CD4-positive, alpha-beta T cell treated with Interleukin-4 for 4 hours (primary cell): ENCODE results near the gene DLG2.

Experiments
- DNase-seq: peaks from one replicate; pipeline ENCODE4 v3.0.0-alpha.2; 2020

Gene DLG2

GRCh38 chr11:84541731-84542340 lies 1085.3 kb downstream of the DLG2 start:
- no peak for DNase-seq

GRCh38 chr11:84536456-84536855 lies 1090.7 kb downstream of the DLG2 start:
- no peak for DNase-seq

DNA sequence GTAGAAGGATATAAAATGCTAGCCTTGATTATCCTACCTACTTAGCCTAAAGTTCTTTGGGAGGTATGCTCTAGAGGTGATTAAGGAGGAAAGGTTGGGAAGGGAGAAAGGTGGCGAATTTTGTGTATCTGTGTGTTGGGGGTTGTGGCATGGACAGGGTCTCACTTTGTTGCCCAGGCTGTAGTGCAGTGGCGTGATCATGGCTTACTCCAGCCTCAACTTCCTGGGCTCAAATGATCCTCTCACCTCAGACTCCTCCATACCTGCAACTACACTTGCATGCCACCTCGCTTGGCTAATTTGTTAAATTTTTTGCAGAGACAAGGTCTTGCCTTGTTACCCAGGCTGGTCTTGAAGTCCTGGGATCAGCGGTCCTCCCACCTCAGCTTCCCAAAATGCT lies 1094.8 kb downstream of the DLG2 start:
- DNase-seq, result no peak

- DNase-seq, result no peak
Observed at GRCh38 chr11:84526250-84526649, 1100.9 kb downstream of the DLG2 start.

DNA sequence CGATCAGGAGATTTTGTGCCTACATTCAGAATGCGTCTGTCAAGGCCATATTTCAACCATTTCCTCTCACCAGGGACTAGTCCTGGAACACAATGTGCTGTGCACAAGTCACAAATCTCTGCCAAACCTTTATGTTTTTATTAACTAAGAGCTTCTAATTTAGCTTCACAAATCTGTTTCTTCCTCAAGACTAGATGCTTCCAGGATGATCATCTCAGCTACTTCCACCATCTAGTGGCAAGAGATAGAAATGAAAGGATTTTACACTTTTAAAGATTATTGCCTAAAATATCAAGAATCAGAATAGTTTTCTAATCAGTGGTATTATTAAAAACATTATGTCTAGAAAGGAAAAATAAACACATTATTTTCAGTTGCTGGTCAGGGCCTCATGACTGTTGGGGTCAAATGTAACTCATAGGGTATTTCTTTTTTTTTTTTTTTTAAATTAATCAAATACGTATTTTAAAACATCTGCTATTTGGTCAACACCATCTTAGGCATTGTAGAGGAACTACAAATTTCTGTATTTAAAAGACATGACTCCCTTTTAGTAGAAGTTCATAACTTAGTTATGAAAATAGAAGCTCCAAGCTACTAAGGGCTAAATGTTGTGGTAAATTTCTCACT lies 1102.6 kb downstream of the DLG2 start:
- no peak for DNase-seq

- no peak for DNase-seq
Observed at GRCh38 chr11:84522331-84522730, 1104.8 kb downstream of the DLG2 start.

GRCh38 chr11:84518631-84519183 lies 1108.4 kb downstream of the DLG2 start:
- DNase-seq, result no peak

- DNase-seq, result no peak
Observed at GRCh38 chr11:84514436-84514835, 1112.7 kb downstream of the DLG2 start.

- no peak for DNase-seq
Observed at GRCh38 chr11:84503503-84503902, 1123.6 kb downstream of the DLG2 start.

- DNase-seq, result no peak
Observed at GRCh38 chr11:84501750-84502149, 1125.4 kb downstream of the DLG2 start.

DNA sequence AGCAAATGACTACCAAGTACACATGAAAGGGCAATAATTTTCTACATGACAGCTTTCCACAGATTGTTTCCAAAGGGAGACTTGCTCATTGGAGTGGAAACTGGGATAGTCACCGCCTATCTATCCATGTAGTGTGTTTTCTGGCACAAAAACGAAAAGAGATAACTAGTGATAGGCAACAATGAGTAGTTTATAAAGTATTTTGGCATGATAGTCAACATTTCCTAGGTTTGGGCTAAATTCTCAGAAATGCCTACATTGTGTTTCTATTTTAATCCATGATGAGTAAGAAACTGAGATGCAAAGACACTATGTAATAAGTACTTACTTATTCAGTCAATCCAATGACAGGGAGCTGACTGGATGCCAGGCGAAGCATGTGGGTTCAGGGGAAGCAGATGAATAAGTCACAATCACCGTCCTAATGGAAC lies 1129.1 kb downstream of the DLG2 start:
- no peak for DNase-seq

DNA sequence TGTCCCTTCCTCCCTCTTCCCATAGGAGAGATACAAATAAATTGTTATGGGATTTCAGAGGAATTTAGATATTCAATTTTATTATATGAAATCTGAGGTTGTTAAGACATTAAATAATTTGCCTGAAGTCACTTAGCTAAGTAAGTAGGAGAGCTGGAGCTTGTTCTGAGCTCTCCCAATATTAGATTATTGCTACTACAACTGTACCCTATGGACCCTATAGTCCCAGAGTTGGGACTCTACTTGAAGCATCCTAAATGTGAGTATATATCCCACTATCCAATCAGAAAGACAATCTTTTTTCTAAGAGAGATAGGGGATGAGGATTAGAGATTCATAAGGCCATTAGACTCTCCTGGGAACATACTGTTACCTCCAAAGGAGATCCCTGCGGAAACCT lies 1130.0 kb downstream of the DLG2 start:
- no peak for DNase-seq

GRCh38 chr11:84496122-84496521 lies 1131.0 kb downstream of the DLG2 start:
- DNase-seq, result no peak

GRCh38 chr11:84480131-84480530 lies 1147.0 kb downstream of the DLG2 start:
- no peak for DNase-seq

GRCh38 chr11:84476581-84476980 lies 1150.6 kb downstream of the DLG2 start:
- DNase-seq, result no peak

- DNase-seq, result no peak
Observed at GRCh38 chr11:84471501-84471900, 1155.6 kb downstream of the DLG2 start.

GRCh38 chr11:84468235-84468634 lies 1158.9 kb downstream of the DLG2 start:
- DNase-seq, result no peak

DNA sequence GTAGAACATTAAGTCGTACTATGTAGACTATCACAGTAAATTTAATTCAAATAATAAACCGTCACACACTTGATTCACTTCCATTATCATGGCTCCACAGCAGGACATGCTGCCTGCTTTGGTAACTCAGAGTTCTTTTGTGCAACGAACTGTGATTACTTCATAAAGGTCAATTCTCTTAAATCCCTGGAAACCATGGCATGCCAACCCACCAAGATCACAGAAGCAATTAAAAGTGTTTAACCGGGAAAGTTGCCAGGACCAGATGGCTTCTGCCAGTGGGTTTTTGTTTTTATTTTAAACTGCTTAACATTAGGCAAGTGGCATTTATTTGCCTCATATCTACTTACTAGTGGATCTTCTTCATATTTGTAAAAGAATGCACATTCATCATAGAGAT lies 1162.1 kb downstream of the DLG2 start:
- no peak for DNase-seq

DNA sequence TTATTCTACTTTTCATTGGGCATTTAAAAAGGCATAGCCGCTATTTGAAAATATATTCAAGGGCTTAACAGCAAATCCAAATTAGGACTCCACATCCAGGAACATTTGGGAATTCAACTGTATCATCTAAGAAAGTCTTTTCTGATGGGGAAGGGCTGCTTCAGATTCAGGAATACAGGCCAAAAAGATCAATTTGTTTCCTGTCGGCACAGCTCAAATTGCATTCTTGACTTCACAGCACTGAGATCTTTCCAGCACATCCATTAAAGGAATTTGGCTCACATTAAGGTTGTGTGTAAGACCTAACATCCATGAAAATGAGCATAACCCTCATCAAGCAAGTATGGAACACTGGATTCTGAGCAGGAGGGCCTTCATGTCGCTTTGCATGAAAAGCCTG lies 1171.5 kb downstream of the DLG2 start:
- no peak for DNase-seq

DNA sequence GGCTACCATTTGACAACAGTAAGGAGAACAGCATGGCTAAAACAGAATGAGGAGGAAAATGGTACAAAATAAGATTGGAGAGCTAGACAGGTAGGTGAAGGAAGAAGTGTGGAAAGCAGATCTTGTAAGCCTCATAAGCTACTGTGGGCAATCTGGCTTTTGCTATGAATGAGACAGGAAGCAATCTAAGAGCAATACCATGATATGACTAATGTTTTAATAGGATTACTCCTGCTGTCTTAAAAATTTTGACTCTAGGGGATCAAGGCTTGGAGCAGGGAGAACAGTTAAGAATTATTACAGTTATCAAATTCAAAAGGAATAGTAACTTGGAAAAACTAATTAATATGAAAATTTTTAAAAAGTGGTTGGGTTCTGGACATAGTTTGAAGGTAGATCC lies 1174.9 kb downstream of the DLG2 start:
- no peak for DNase-seq

- DNase-seq, result no peak
Observed at GRCh38 chr11:84438565-84438964, 1188.6 kb downstream of the DLG2 start.

DNA sequence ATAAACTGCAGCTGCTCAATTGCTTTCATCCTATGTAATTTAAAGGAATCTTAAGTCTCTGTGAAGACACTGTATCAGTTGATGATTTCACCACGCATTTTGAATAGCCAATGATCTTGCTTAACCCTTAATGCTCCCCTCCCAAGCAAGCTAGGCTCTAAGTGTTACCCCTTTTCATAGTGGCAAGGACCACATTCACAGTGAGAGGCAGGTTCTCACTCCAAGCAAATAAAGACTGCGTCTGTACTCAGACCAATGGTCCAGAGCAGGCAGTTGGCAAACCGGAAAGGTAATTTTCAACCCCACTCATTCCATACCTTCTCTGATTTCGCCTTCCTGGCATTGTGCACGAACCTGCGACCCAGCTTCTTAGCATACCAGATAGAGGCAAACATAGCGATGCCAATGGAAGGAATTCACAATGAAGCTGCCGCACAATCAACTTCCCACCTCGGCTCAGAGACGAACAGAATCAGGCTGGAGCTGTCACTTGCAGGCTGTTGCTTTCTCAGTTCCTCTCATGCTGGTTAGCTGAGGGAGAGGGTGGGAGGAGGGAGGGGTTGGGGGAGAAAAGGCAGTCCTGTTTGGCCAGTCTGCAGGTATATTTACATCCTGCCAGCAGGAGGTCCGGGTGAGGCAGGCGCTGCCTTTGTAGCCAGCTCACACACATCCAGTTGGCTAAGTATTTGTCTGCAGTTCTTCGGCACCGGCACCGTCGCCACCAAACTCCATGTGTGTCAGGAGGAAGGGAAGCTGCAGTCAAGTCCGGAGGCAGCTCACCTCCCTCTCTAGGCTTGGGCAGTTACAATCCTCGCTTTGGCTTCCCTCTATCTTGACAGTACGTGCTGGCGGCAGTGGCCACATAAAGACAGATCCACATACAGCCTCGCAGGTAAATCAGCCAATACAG lies 1189.8 kb downstream of the DLG2 start:
- DNase-seq, result no peak

- DNase-seq, result no peak
Observed at GRCh38 chr11:84430661-84431060, 1196.5 kb downstream of the DLG2 start.

DNA sequence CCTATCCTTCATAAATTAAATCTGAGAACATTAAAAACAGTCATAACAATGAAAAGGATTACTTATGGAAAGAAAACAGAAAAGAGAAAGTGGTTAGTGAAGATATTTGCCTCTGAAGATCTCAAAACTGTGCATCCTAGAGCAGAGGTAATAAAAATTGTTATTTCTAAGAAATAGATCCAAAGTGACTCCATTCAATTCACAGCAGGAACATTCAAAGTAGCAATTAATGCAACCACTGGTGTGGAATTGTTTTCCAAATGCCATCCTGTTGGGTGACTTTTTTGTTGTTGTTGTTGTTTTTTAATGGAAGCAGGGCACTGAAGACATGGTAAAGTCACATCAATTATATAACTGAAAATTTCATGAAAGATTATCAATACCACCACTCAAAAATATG lies 1201.5 kb downstream of the DLG2 start:
- DNase-seq, result no peak
